Psoas muscle (tissue), 8 donors: ENCODE results near the gene ZNF654. TPM values are rescaled to one million over a fixed set of nuclear protein-coding genes. Genes with fewer than 3 reads are reported as not detected.
"Not testable (repeated sequence)": the region's sequence is repeated elsewhere in the genome, so short reads cannot be mapped to it uniquely, and the experiment has no call there.

ENCODE experiments used
- ATAC-seq, 4 donors: fragments of 200-7000 bp; cut with Tn5 transposase; one replicate each; pipeline ENCODE4 v1.9.1; 2020; ENCODE audit warnings: moderate library complexity in 3 of 4, mild to moderate bottlenecking in 2 of 4
- DNase-seq, 2 donors: peaks; one replicate each; pipeline ENCODE4 v3.0.0-alpha.2; 2020
- H3K27ac ChIP-seq: fragments of 200-600 bp; one replicate; pipeline ENCODE4 v1.8.0; 2022
- H3K27me3 ChIP-seq, 3 donors: fragments of 200-600 bp in 1 of 3; one replicate each; pipeline versions ENCODE4 v1.6.1 to v1.8.0; 2013 to 2022; ENCODE audit warnings: low read length in 2 of 3, mild to moderate bottlenecking in 2 of 3, moderate library complexity in 1 of 3; ENCODE audit not compliant: insufficient read depth in 3 of 3
- H3K36me3 ChIP-seq, 2 donors: fragments of 200-600 bp in 1 of 2; one replicate each; pipeline versions ENCODE4 v1.6.1 to v1.8.0; 2013 to 2022; ENCODE audit warnings: low read depth in 1 of 2, mild to moderate bottlenecking in 1 of 2, moderate library complexity in 1 of 2; ENCODE audit not compliant: insufficient read depth in 1 of 2
- H3K4me1 ChIP-seq: fragments of 200-600 bp; one replicate; pipeline ENCODE4 v1.8.0; 2022
- H3K4me3 ChIP-seq: fragments of 200-600 bp; one replicate; pipeline ENCODE4 v1.8.0; 2022; ENCODE audit warnings: mild to moderate bottlenecking
- H3K9me3 ChIP-seq: fragments of 200-600 bp; one replicate; pipeline ENCODE4 v1.8.0; 2022
- CTCF ChIP-seq: fragments of 200-600 bp; IDR thresholded peaks from one replicate; pipeline ENCODE4 v1.8.0; 2022; ENCODE audit warnings: antibody characterized with exemption
- WGBS, 3 donors: extraction: QIAGEN DNeasy Blood & Tissue Kit; methylation state at CpG; one replicate each; pipeline versions ENCODE4 v1.1.6 to v1.1.7; 2013; 5-methylcytosine and 5-hydroxymethylcytosine counted together
- intact Hi-C, 2 donors: fragments of 100-400 bp; cut with DNase I; formaldehyde crosslinking; loops; one replicate each; pipeline versions ENCODE4 v1.11.0 to v1.14.2; 2022
- polyA plus RNA-seq, 3 donors: library from polyadenylated mRNA; stranded (reverse); fragments of 200-250 nt; gene quantifications; one replicate each; pipeline ENCODE4 v1.2.3, GENCODE V29; 2013
- total RNA-seq, 4 donors: library from RNA; stranded (reverse); fragmentation: NEBNext Ultra II Directional in 2 of 4; extraction: Animal tissue kit (Norgen Biotek cat#: 25700) in 2 of 4; gene quantifications; one replicate each; pipeline versions ENCODE4 v1.2.1 to v1.2.4, GENCODE V29; 2021 to 2023
- donor health status: healthy with polysubstance abuse.
- donor health status: DM: no; HTN: no; CAD: no; lungs with moderate emphysema.
- donor health status: Bipolar disorder and iron deficiency.
- donor health status: healthy.
- donor health status: DM: yes; HTN: yes; CAD: no.
- donor health status: DM: no; HTN: no; CAD: no.
- donor health status: DM: no; HTN: no; CAD: no.
- donor health status: DM: yes; HTN: yes; CAD: no.

The ZNF654 gene
- total and polyA plus RNA-seq, 7 donors: 2.6 to 10.7 (median 8.9) TPM

GRCh38 chr3:88180398-88180999 lies 121.4 kb downstream of the ZNF654 start:
- ATAC-seq: no peak
- TF ChIP-seq CTCF: no peak
- no peak for DNase-seq
- Histone ChIP-seq H3K4me3 (no peak overlapping the region), H3K36me3 (no peaks in the 10 kb centered on the region), H3K4me1 (no peaks in the 10 kb centered on the region), H3K27ac (no peak overlapping the region), H3K27me3 (no peaks in the 10 kb centered on the region), H3K9me3 (peaks cover 9% of the 10 kb centered on the region)
- intact Hi-C loops: no loop called here
- 60 to 65% (median 63%) methylated on average over 4 of the region's 4 CpGs for WGBS, 3 donors

- DNase-seq, H3K36me3 ChIP-seq, H3K27ac ChIP-seq, intact Hi-C loops, H3K4me1 ChIP-seq, H3K27me3 ChIP-seq, ATAC-seq, H3K4me3 ChIP-seq: not testable (repeated sequence)
- 91 to 93% (median 93%) methylated on average over 9 of the region's 9 CpGs for WGBS, 3 donors
- peaks cover 12% of the 10 kb centered on the region for H3K9me3 ChIP-seq
Measured at GRCh38 chr3:88182165-88182918, 123.3 kb downstream of the ZNF654 start.

- intact Hi-C loops: no loop called here
- peak in 3 of 4 donors; percentile 37 to 46 (median 45) for ATAC-seq
- 16 to 31% (median 16%) methylated on average over 6 of the region's 6 CpGs for WGBS, 3 donors
- Histone ChIP-seq H3K36me3 (no peaks in the 10 kb centered on the region), H3K27ac (no peak overlapping the region), H3K27me3 (no peaks in the 10 kb centered on the region), H3K4me1 (no peaks in the 10 kb centered on the region), H3K4me3 (no peak overlapping the region), H3K9me3 (peaks cover 7% of the 10 kb centered on the region)
- no peak for TF ChIP-seq CTCF
- peak in 1 of 2 donors; percentile 75 for DNase-seq
Measured at GRCh38 chr3:88188436-88188835, 129.4 kb downstream of the ZNF654 start.

GRCh38 chr3:88189361-88189810 lies 130.3 kb downstream of the ZNF654 start:
- Histone ChIP-seq H3K4me3 (no peak overlapping the region), H3K27ac (no peak overlapping the region), H3K36me3 (no peaks in the 10 kb centered on the region), H3K4me1 (no peaks in the 10 kb centered on the region), H3K9me3 (peaks cover 4% of the 10 kb centered on the region), H3K27me3 (no peaks in the 10 kb centered on the region)
- no peak for ATAC-seq
- DNase-seq: no peak
- intact Hi-C loops: no loop called here
- 89 to 91% (median 90%) methylated on average over 11 of the region's 11 CpGs for WGBS, 3 donors
- TF ChIP-seq CTCF: no peak

- Histone ChIP-seq H3K4me3 (no peak overlapping the region), H3K27me3 (no peaks in the 10 kb centered on the region), H3K4me1 (no peaks in the 10 kb centered on the region), H3K9me3 (no peaks in the 10 kb centered on the region), H3K36me3 (no peaks in the 10 kb centered on the region), H3K27ac (no peak overlapping the region)
- 78 to 82% (median 82%) methylated on average over 4 of the region's 4 CpGs for WGBS, 3 donors
- DNase-seq: no peak
- no peak for ATAC-seq
- intact Hi-C loops: no loop called here
- TF ChIP-seq CTCF: no peak
Measured at GRCh38 chr3:88191872-88192409, 132.9 kb downstream of the ZNF654 start.
